Osteocyte (in vitro differentiated cells): ENCODE measurements around the gene DPP6. TPM values are rescaled to one million over a fixed set of nuclear protein-coding genes. Genes with fewer than 3 reads are reported as not detected.

ENCODE experiments used
- DNase-seq: peaks from one replicate; pipeline ENCODE4 v3.0.0; 2021; ENCODE audit warnings: mixed read lengths; ENCODE audit not compliant: unreplicated experiment; ENCODE audit errors: extremely low spot score
- H3K27ac Mint-ChIP-seq: one replicate; pipeline ENCODE4 v1.8.0; 2021; ENCODE audit warnings: mild to moderate bottlenecking, mixed read lengths; ENCODE audit not compliant: unreplicated experiment
- H3K27me3 Mint-ChIP-seq: one replicate; pipeline ENCODE4 v1.8.0; 2021; ENCODE audit warnings: mixed read lengths; ENCODE audit not compliant: unreplicated experiment
- H3K36me3 Mint-ChIP-seq: one replicate; pipeline ENCODE4 v1.8.0; 2021; ENCODE audit warnings: mixed read lengths; ENCODE audit not compliant: unreplicated experiment
- H3K4me1 Mint-ChIP-seq: one replicate; pipeline ENCODE4 v1.8.0; 2021; ENCODE audit warnings: mixed read lengths; ENCODE audit not compliant: unreplicated experiment
- H3K4me3 Mint-ChIP-seq: one replicate; pipeline ENCODE4 v1.8.0; 2021; ENCODE audit warnings: mild to moderate bottlenecking, moderate library complexity, mixed read lengths; ENCODE audit not compliant: unreplicated experiment
- H3K9me3 Mint-ChIP-seq: one replicate; pipeline ENCODE4 v1.8.0; 2021; ENCODE audit warnings: mixed read lengths; ENCODE audit not compliant: unreplicated experiment
- total RNA-seq: library from RNA; stranded (reverse); gene quantifications from 2 replicates; pipeline ENCODE4 v1.2.1, GENCODE V29; 2021
- TF ChIP-seq, protein P1 (sequence below): fragments of 200-600 bp; sonication (generic); IDR thresholded peaks from 2 replicates; pipeline ENCODE4 v1.5.0; 2021; ENCODE audit warnings: antibody characterized with exemption, mild to moderate bottlenecking, moderate library complexity

Gene DPP6
- total RNA-seq, 1 donor from 2014 or later: not detected

DNA sequence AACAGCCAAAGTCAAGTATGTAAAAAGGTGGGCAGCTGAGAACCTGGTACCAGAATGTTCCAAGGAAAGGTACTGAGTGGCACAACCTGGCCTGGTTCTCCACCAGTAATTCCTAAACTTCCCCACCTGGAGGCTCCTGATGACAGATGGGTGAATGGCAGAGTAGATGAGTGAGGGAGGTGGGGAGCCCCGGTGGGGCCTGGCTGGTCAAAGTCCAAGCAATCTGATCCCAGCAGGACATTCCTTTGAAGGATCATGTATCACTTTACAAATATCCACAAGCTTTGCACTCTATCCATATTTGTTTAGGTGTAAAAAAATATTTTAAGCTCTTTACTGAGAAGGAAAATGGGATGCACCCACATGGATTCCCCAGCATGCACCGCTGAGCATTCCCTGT lies 250.2 kb downstream of the DPP6 start:
- Mint-ChIP-seq H3K4me3 (no peak overlapping the region), H3K9me3 (peaks cover 46% of the 10 kb centered on the region), H3K36me3 (no peaks in the 10 kb centered on the region), H3K4me1 (no peaks in the 10 kb centered on the region), H3K27me3 (no peaks in the 10 kb centered on the region), H3K27ac (no peak overlapping the region)
- no peak for DNase-seq
- TF ChIP-seq, protein P1, sequence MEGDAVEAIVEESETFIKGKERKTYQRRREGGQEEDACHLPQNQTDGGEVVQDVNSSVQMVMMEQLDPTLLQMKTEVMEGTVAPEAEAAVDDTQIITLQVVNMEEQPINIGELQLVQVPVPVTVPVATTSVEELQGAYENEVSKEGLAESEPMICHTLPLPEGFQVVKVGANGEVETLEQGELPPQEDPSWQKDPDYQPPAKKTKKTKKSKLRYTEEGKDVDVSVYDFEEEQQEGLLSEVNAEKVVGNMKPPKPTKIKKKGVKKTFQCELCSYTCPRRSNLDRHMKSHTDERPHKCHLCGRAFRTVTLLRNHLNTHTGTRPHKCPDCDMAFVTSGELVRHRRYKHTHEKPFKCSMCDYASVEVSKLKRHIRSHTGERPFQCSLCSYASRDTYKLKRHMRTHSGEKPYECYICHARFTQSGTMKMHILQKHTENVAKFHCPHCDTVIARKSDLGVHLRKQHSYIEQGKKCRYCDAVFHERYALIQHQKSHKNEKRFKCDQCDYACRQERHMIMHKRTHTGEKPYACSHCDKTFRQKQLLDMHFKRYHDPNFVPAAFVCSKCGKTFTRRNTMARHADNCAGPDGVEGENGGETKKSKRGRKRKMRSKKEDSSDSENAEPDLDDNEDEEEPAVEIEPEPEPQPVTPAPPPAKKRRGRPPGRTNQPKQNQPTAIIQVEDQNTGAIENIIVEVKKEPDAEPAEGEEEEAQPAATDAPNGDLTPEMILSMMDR: no peak

DNA sequence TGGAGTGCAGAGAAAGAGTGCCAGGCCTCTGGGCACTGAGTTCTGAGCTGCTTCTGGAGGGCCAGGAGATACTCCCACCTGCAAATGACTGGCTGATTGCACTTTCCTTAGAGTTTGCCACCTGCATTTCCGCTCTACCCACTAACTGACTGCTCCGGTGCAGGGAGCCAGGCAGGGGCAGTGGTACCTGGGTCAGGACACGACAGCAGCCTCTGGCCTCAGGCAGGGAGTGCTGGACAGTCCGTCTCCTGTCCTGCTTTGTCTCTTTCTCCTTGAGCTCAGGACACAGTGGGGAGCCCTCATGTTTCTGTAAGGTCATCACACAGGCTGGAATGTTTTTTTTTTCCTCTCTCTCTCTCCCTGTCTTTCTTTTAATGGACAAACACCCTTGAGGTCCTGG lies 252.0 kb downstream of the DPP6 start:
- H3K9me3 Mint-ChIP-seq: peaks cover 43% of the 10 kb centered on the region
- TF ChIP-seq, protein P1: no peak
- H3K4me1 Mint-ChIP-seq: no peaks in the 10 kb centered on the region
- no peak for DNase-seq
- H3K36me3 Mint-ChIP-seq: no peaks in the 10 kb centered on the region
- H3K4me3 Mint-ChIP-seq: no peak overlapping the region
- H3K27me3 Mint-ChIP-seq: no peaks in the 10 kb centered on the region
- no peak overlapping the region for H3K27ac Mint-ChIP-seq

- TF ChIP-seq, protein P1: no peak
- Mint-ChIP-seq H3K9me3 (peaks cover 44% of the 10 kb centered on the region), H3K36me3 (no peaks in the 10 kb centered on the region), H3K4me3 (no peak overlapping the region), H3K27ac (no peak overlapping the region), H3K27me3 (no peaks in the 10 kb centered on the region), H3K4me1 (no peaks in the 10 kb centered on the region)
- DNase-seq: no peak
These were observed 252.8 kb downstream of the DPP6 start for GRCh38 chr7:154304740-154305700.

DNA sequence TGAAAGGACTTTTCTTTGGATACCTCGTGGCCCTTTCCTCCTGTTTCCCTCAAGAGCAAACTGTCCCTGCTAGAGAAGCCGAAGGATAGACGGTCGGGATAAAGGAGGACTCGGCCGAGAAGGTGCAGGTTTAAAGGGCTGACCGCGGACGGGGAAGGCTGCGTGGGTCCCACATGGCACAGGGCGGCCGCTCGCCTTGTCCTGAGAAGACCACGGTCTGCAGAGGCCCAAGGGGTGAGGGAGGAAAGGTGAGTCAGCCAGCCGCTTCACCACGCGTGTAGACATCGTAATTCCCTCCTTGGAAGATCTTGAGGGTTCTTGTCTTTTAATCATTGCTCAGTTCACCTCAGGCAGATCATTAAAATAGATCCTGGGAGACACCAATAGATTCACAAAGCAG lies 253.8 kb downstream of the DPP6 start:
- H3K9me3 Mint-ChIP-seq: peaks cover 44% of the 10 kb centered on the region
- H3K27ac Mint-ChIP-seq: no peak overlapping the region
- no peak overlapping the region for H3K4me3 Mint-ChIP-seq
- H3K27me3 Mint-ChIP-seq: no peaks in the 10 kb centered on the region
- H3K36me3 Mint-ChIP-seq: no peaks in the 10 kb centered on the region
- no peak for DNase-seq
- TF ChIP-seq, protein P1: no peak
- no peaks in the 10 kb centered on the region for H3K4me1 Mint-ChIP-seq

DNA sequence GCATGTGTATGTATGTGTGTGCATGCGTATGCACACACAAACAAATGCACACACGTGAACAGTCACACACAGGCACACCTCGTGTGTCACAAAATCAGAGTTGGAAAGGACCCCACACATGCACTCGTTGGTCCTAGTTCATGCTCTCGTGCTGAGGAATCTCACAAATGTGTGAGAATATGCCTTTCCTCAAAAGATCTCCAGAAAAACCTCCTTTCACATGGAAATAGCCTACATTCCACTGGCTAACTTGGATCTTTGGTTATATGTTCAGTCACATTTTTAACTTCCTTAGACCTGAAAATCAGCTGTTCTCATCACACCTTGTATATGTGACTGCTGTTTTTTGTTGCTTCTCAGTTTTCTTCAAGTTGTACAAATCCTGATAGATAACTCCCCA lies 256.7 kb downstream of the DPP6 start:
- Mint-ChIP-seq H3K27me3 (no peaks in the 10 kb centered on the region), H3K27ac (no peak overlapping the region), H3K36me3 (no peaks in the 10 kb centered on the region), H3K4me1 (no peaks in the 10 kb centered on the region), H3K4me3 (no peak overlapping the region), H3K9me3 (peaks cover 49% of the 10 kb centered on the region)
- TF ChIP-seq, protein P1: no peak
- no peak for DNase-seq
